Measurements from ENCODE around the gene ZBTB7B. TPM values are rescaled to one million over a fixed set of nuclear protein-coding genes. Genes with fewer than 3 reads are reported as not detected.
A peak's percentile ranks its signal among the peaks of the same experiment; 100 is the strongest.

The ZBTB7B gene
- total RNA-seq, 1 experiment from 2014 or later, result 38.3 TPM

DNA sequence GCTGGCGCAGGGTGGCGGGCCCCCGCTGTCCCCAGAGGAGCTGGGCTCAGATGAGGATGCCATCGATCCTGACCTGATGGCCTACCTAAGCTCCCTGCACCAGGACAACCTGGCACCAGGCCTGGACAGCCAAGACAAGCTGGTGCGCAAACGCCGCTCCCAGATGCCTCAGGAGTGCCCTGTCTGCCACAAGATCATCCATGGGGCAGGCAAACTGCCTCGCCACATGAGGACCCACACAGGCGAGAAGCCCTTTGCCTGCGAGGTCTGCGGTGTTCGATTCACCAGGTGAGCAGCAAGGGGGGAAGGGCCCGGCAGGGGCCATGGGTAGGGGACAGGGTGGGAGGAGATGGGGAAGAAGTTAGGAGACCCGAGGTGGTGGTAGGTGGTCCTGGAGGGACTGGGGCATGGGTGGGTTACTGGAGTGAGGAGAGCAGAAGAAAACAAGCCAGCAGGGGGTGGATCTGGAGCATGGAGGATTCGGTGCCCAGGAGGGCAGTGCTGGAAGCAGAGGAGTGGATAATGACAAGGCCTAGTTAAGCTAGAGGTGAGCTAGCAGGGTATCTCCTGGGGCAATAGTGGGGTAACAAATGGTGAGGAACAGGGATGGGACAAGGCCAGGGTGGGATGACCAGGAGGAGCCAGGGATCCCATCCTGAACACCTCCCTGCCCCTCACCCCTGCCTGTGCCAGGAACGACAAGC is 13.1 kb downstream of the ZBTB7B start:
- Histone ChIP-seq H3T11ph (ENCODE audit: low read length) (no peak overlapping the region), H3K4me1 (ENCODE audit: insufficient read depth, low read length) (peaks cover 3% of the 10 kb centered on the region; the same call in 1 of the 2 replicates), H4K91ac (ENCODE audit: insufficient read length, low read depth, low read length) (no peak overlapping the region), H2BK15ac (ENCODE audit: low read depth, low read length) (no peak overlapping the region), H3K27ac (ENCODE audit: insufficient read length, low read depth, low read length) (no peak overlapping the region), H2BK12ac (ENCODE audit: insufficient read length, low read depth, low read length) (no peak overlapping the region), H3K4ac (ENCODE audit: low read depth, low read length) (no peak overlapping the region), H3K79me1 (ENCODE audit: insufficient read depth, low read depth, low read length, poor library complexity, severe bottlenecking) (no peaks in the 10 kb centered on the region), H3K23me2 (ENCODE audit: insufficient read length, low read depth, low read length, poor library complexity, severe bottlenecking) (no peaks in the 10 kb centered on the region), H2BK120ac (ENCODE audit: low read depth, low read length, poor library complexity, severe bottlenecking) (no peak overlapping the region), H2BK5ac (ENCODE audit: insufficient read length, low read length) (no peak overlapping the region), H3K56ac (ENCODE audit: insufficient read length, low read depth, low read length) (no peak overlapping the region), H3K23ac (ENCODE audit: insufficient read length, low read depth, low read length) (no peak overlapping the region), H3K18ac (ENCODE audit: insufficient read length, low read depth, low read length) (no peak overlapping the region), H3K9me3 (ENCODE audit: control insufficient read depth, low read depth, low read length) (no peaks in the 10 kb centered on the region), H3K27me3 (ENCODE audit: insufficient read depth, low read length) (no peaks in the 10 kb centered on the region), H2AFZ (ENCODE audit: low read length) (no peak overlapping the region), H2AK5ac (ENCODE audit: insufficient read length, low read length) (no peak overlapping the region), H3K9ac (ENCODE audit: extremely low read depth, insufficient read length, low read length) (no peak overlapping the region), H2BK20ac (ENCODE audit: low read depth, low read length, poor library complexity, severe bottlenecking) (no peak overlapping the region), H3K4me2 (ENCODE audit: insufficient read depth, insufficient read length, low read length) (no peak overlapping the region), H4K20me1 (ENCODE audit: control insufficient read depth, insufficient read depth, insufficient read length) (no peaks in the 10 kb centered on the region), H4K8ac (replicated peaks; ENCODE audit: insufficient read length, low read depth, low read length) (no peak overlapping the region), H3K79me2 (ENCODE audit: insufficient read depth, low read length) (no peaks in the 10 kb centered on the region; the same call in 1 of the 2 replicates), H4K5ac (ENCODE audit: insufficient read length, low read depth, low read length) (no peak overlapping the region), H3K14ac (ENCODE audit: insufficient read depth, low read length) (no peak overlapping the region)
- no peak for DNase-seq
- peak overlapping the region in 1 of 2 experiments; percentile 42; a peak in 2 of 5 replicates for H3K4me3 Mint-ChIP-seq
- H3K36me3 Mint-ChIP-seq (ENCODE audit: insufficient read depth in 1 of 3, low read depth in 3 of 3), result peaks cover 8 to 39% (median 23%) of the 10 kb centered on the region in 3 experiments; a peak in 6 of 7 replicates
- no peaks in the 10 kb centered on the region; the same call in 1 of the 2 replicates for H3K27me3 Mint-ChIP-seq (ENCODE audit: low read depth)
- TF ChIP-seq, protein P1, sequence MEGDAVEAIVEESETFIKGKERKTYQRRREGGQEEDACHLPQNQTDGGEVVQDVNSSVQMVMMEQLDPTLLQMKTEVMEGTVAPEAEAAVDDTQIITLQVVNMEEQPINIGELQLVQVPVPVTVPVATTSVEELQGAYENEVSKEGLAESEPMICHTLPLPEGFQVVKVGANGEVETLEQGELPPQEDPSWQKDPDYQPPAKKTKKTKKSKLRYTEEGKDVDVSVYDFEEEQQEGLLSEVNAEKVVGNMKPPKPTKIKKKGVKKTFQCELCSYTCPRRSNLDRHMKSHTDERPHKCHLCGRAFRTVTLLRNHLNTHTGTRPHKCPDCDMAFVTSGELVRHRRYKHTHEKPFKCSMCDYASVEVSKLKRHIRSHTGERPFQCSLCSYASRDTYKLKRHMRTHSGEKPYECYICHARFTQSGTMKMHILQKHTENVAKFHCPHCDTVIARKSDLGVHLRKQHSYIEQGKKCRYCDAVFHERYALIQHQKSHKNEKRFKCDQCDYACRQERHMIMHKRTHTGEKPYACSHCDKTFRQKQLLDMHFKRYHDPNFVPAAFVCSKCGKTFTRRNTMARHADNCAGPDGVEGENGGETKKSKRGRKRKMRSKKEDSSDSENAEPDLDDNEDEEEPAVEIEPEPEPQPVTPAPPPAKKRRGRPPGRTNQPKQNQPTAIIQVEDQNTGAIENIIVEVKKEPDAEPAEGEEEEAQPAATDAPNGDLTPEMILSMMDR (conservative IDR thresholded peaks at IDR 0.05), result no peak
- peaks cover 39 to 62% of the 10 kb centered on the region in 2 experiments for H3K4me1 Mint-ChIP-seq
- H3K27ac Mint-ChIP-seq, result peak overlapping the region in 2 of 3 experiments; percentile 51 to 80; a peak in 4 of 7 replicates
- H3K9me3 Mint-ChIP-seq, result no peaks in the 10 kb centered on the region; a peak in 1 of 5 replicates
- WGBS (ENCODE audit: extremely low coverage, insufficient read length, low lambda C conversion rate), result no CpG with 5 or more reads among the region's 16 CpGs
